ENCODE results near the gene CEMIP2. TPM values are rescaled to one million over a fixed set of nuclear protein-coding genes. Genes with fewer than 3 reads are reported as not detected.

Gene CEMIP2
- total RNA-seq, 2 experiments from 2014 or later: 58.7 to 63.5 TPM

DNA sequence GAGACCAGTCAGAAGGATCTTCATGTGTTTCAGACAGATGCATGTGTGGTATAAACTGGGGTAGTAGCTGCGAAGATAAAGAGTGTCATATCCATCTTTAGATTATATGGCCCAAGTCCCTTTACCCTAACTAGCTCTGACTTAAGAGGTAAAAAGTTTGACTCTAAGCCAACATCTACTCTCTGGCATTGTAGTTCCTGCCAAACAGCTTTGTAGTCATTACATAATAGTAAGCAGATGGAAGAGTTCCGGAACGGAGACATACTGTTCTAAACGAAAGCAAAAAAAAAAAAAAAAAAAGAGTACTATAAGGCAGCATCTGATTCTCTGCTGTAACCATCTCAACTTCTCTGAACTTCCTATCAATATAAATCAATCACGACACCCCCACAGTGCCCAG, 48.8 kb downstream of the CEMIP2 start:
- Mint-ChIP-seq H3K27ac (no peak overlapping the region), H3K4me3 (no peak overlapping the region), H3K36me3 (ENCODE audit: low read depth) (peaks cover 37% of the 10 kb centered on the region), H3K27me3 (no peaks in the 10 kb centered on the region), H3K9me3 (no peaks in the 10 kb centered on the region), H3K4me1 (ENCODE audit: low read depth) (peaks cover 3% of the 10 kb centered on the region)
- ChIA-PET CTCF (interaction anchor here (1.2 kb wide), 1 partner anchor 115 kb away, joined by 3 read pairs; no protein-coding TSS in a partner anchor), POLR2A (interaction anchor here (0.6 to 1.3 kb wide), 2 partner anchors 27 to 97 kb away, joined by 3 read pairs; no protein-coding TSS in a partner anchor)
- TF ChIP-seq, protein P1, sequence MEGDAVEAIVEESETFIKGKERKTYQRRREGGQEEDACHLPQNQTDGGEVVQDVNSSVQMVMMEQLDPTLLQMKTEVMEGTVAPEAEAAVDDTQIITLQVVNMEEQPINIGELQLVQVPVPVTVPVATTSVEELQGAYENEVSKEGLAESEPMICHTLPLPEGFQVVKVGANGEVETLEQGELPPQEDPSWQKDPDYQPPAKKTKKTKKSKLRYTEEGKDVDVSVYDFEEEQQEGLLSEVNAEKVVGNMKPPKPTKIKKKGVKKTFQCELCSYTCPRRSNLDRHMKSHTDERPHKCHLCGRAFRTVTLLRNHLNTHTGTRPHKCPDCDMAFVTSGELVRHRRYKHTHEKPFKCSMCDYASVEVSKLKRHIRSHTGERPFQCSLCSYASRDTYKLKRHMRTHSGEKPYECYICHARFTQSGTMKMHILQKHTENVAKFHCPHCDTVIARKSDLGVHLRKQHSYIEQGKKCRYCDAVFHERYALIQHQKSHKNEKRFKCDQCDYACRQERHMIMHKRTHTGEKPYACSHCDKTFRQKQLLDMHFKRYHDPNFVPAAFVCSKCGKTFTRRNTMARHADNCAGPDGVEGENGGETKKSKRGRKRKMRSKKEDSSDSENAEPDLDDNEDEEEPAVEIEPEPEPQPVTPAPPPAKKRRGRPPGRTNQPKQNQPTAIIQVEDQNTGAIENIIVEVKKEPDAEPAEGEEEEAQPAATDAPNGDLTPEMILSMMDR (IDR thresholded peaks at IDR 0.05): no peak
- intact Hi-C loops (cut with micrococcal nuclease): no loop called here
- ATAC-seq (no peak), DNase-seq (no peak)

DNA sequence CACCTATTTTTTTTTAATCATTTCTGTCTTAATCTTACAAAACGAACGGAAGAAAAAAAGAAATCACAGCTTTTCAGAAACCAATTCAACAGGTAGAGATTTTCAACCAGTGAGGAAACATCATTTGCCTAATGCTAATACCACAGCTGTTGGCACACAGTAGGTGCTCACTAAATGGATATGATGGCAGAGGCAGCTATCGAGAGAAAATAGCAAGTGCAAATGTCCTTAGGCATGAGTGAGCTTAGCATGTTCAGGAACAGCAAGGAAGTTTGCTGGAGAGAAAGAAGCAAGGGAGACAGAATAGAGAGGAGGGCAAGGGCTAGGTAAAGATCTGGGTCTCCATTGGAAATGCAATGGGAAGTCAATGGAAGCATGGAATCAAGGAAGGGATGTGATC, 49.2 kb downstream of the CEMIP2 start:
- ChIA-PET CTCF (interaction anchor here (1.2 kb wide), 1 partner anchor 114 kb away, joined by 3 read pairs; no protein-coding TSS in a partner anchor), POLR2A (interaction anchor here (1.3 kb wide), 1 partner anchor 28 kb away, joined by 3 read pairs; no protein-coding TSS in a partner anchor)
- no peak overlapping the region for H3K27ac Mint-ChIP-seq
- no peaks in the 10 kb centered on the region for H3K27me3 Mint-ChIP-seq
- ATAC-seq (no peak), DNase-seq (no peak)
- TF ChIP-seq, protein P1 (IDR thresholded peaks at IDR 0.05): no peak
- peaks cover 39% of the 10 kb centered on the region for H3K36me3 Mint-ChIP-seq (ENCODE audit: low read depth)
- peaks cover 3% of the 10 kb centered on the region for H3K4me1 Mint-ChIP-seq (ENCODE audit: low read depth)
- H3K9me3 Mint-ChIP-seq: no peaks in the 10 kb centered on the region
- intact Hi-C loops (cut with micrococcal nuclease): no loop called here
- no peak overlapping the region for H3K4me3 Mint-ChIP-seq

DNA sequence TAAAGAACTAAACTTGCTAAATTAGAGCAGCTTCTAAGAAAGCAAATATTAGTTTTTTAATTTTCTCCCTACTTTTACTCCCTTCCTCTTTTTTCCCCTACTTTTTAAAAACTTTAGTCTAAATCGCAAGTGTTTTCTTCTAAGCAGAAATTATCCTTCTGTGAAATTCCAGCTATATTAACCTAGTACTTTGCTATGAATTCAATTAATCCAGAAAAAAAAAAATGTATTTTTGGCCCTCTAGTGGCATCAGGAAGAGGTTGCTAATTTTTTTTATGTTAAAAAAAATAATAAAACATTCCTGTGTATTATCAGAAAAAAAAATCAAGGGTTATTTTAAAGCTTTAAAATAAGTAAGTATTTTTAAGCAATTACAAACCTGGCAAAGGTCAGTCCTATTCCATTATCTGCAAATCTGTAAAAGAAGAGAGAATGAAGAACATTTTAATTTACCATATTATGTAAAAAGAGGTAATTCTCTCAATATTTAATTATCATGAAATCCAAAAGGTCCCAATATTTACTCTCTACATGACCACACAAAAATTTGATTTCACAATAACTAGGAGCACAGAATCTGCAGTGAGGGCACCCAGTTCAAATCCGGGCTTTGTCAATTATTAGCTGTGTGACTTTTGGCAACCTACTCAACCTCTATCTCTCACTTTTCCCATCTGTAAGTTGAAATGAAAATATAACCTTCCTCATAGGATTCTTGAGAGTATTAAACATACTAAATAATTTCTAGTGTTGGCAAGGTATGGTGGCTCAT, 52.0 kb downstream of the CEMIP2 start:
- no peak overlapping the region for H3K27ac Mint-ChIP-seq
- intact Hi-C loops (cut with micrococcal nuclease): no loop called here

DNA sequence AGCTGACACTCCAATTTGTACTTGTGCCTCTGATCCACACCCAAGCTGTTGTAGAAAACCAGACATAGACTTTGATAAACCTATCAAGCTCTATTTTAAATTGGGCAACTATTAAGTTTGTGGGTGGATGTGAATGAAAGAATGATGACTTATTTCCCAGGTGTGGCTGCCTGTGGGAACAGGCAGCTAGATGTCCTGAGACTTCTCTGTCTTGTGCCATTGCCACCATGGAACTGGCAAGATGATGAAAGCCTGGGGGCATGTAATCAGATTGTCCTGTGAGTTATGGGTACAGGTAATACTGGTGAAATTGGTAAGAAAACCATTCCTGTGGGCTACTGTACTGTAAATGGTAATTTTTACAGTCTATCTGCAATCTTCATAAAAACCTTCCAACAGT, 57.5 kb downstream of the CEMIP2 start:
- H3K27ac Mint-ChIP-seq: peak overlapping the region; percentile 46

More for the DNA sequence above, 52.0 kb downstream of the CEMIP2 start:
- Mint-ChIP-seq H3K4me1 (ENCODE audit: low read depth) (peaks cover 4% of the 10 kb centered on the region), H3K36me3 (ENCODE audit: low read depth) (peaks cover 34% of the 10 kb centered on the region), H3K9me3 (no peaks in the 10 kb centered on the region), H3K4me3 (no peak overlapping the region), H3K27me3 (no peaks in the 10 kb centered on the region)
- TF ChIP-seq, protein P1 (IDR thresholded peaks at IDR 0.05): peak; percentile 63
- no peak for ATAC-seq
- POLR2A ChIA-PET: interaction anchor here (1.3 kb wide), 1 partner anchor 51 kb away, joined by 4 read pairs; no protein-coding TSS in a partner anchor
- CTCF ChIA-PET: interaction anchor here (0.7 to 3.0 kb wide), 18 partner anchors 8 to 1076 kb away, joined by 3 to 16 read pairs (median 4); no protein-coding TSS in a partner anchor
- no peak for DNase-seq

More for the DNA sequence above, 57.5 kb downstream of the CEMIP2 start:
- Mint-ChIP-seq H3K9me3 (no peaks in the 10 kb centered on the region), H3K36me3 (ENCODE audit: low read depth) (peaks cover 40% of the 10 kb centered on the region), H3K4me3 (no peak overlapping the region), H3K4me1 (ENCODE audit: low read depth) (peaks cover 25% of the 10 kb centered on the region), H3K27me3 (no peaks in the 10 kb centered on the region)
- intact Hi-C loops (cut with micrococcal nuclease): no loop called here
- DNase-seq (no peak), ATAC-seq (no peak)
- TF ChIP-seq, protein P1 (IDR thresholded peaks at IDR 0.05): no peak
- ChIA-PET CTCF (interaction anchor here (1.5 to 1.9 kb wide), 3 partner anchors 25 to 106 kb away, joined by 4 to 9 read pairs (median 4); no protein-coding TSS in a partner anchor), POLR2A (no interaction called here)

Measured in activated CD8-positive, alpha-beta T cell treated with anti-CD3 and anti-CD28 coated beads for 36 hours (primary cell).